HG02973 (cell line): ENCODE measurements around the gene SLC8A1.

Experiments
- ATAC-seq: cut with Tn5 transposase; IDR thresholded peaks from one replicate; pipeline ENCODE4 v1.9.1; 2021; ENCODE audit warnings: moderate library complexity; ENCODE audit not compliant: unreplicated experiment

The SLC8A1 gene

DNA sequence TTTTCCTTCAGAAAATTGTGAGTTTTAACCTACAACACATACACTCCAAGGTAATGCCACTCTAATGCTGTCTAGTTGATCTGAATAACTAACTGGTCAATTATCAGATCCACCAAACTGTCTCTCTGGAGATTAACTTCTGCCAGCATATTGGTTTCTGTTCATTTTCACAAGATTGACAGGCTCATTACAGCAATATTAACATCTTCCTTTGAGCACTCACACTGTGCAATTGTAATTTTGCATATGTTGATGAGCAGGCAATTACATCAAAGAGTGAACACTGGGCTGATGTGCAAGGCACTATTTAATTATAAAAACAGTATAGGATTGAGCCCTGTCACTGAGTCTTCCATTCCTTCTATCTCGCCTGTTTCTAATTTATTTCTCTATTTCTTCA lies 197.3 kb downstream of the SLC8A1 start:
- ATAC-seq: no peak

DNA sequence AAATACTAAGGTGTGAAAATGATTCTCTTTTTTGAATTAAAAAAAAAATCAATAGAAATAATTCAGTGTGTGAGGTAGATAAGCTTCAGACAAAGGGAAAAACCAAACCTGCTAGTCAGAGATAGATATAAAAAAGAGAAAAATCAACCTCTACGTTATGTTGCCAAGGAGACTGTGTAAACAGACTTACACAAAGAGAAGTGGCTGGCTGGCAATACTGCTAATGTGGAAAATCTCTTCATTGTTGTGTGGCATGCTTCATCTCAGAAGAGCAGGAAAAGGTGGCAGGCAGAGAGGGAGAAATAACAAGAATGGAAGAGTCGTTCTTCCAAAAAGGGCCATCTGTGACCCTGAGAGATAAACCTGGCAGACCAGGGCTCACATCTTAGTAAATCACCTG lies 200.8 kb downstream of the SLC8A1 start:
- ATAC-seq: no peak

DNA sequence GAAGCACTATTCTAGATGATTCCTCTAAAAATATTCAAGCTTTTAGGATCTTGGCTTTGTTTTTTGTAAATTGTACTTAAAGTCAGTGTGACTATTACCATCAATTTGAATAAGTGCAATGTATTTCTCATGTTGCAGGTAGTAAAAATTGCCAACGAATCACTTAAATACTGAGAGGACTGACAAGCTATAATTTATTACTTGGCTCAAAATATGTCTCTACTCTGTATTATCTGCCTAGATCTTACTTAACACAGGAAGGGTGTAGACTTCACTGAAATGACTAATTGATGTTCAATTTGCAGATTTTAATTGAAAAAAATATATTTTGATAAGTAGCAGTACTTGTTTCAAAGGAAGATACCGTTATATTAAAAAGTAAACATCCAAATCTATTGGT lies 202.3 kb downstream of the SLC8A1 start:
- no peak for ATAC-seq

DNA sequence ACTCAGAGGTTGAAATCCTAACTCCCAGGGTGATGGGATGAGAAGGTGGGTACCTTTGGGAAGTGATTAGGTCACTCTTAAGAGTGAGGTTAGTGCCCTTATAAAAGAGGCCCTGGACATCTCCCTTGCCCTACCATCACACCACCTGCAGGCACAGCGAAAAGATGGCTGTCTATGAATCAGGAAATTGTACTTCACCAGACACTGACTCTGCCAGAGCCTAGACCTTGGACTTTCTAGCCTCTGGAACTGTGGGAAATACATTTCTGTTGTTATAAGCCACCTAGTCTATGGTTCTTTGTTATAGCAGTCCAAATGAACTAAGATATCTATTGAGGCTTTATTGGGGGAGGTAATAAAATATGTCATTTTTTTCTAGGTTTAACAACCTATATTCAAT lies 203.6 kb downstream of the SLC8A1 start:
- ATAC-seq: no peak

DNA sequence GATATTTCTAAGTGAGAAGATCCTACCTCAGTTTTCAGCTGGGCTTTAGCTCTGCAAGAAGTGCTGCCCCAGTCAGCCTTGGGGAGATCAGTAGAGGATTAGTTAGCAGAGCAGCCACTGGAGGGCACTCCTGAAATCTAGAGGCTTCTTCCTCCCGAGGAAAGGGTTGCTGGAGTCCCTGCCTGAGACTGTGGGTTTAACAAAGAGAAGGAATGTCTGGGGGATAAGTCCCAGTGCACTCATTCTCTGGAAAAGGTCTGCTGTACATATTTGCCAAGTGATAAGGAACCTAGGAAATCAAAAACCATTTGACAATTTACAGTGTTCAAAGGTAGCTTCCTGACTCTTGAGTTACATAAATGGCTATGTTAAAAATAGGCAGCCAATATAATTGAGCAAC lies 207.2 kb downstream of the SLC8A1 start:
- no peak for ATAC-seq

DNA sequence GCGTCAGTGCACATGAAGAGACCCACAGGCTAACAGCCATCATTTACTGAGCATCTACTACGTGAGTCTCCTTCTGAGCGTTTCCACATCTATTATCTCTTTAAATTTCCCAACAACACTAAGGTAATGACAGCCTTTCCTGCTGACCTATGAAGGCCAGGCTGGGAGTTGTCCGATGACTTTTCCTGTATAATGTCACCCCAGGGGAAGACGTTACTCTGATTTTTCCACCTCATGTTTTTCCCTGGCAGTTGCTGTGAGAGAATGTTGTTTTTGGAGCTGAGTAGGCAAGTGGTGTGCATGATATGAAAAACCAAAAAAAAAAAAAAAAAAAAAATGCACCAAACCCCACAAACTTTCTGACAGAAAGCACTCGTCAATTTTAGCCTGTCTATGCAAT lies 207.6 kb downstream of the SLC8A1 start:
- ATAC-seq: no peak

DNA sequence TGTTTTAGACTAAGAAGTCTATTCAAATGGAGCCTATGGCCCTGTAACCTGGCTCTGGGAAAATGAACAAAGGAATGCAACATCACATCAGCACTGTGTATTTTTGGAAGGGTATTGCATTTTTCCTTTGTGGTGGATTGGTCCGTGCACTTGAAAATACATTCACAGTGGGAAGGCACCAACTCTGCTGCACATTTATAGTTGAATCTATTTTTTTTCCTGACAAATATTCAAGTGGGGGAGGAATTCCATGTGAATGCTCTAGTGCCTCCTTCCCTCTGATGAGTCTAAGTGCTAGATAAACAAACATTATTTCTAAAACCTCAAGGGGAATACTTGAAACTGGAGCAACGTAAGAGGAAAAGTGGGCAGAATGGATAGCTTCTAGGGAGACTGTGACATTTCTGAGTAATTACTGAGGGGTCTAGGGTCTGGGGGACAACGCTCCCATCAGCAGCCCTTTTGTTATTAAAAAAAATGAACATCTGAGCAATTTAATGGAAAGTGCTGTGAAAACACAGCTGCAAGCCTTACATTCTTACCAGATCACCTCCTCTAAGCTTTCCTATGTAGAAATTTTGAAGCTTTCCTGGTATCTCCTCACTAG lies 208.2 kb downstream of the SLC8A1 start:
- ATAC-seq: no peak

DNA sequence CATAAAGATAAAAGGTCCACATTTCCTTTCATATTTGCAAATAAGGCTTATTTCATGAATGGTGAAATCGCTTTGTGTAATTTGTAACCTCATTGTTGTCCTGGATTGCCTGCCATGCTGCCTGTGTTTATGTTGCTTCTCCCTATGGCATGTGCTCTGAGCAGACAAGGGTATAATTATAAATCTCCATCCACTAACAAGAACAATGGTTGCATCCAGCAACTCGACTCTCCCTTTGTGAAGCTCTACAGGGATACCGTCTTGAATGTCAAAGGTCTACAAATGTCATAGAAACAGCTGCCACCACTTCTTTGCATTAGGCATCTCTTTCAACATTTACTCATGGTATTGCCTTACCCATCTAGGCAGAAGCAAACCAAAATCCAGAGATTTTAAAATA lies 209.6 kb downstream of the SLC8A1 start:
- no peak for ATAC-seq

DNA sequence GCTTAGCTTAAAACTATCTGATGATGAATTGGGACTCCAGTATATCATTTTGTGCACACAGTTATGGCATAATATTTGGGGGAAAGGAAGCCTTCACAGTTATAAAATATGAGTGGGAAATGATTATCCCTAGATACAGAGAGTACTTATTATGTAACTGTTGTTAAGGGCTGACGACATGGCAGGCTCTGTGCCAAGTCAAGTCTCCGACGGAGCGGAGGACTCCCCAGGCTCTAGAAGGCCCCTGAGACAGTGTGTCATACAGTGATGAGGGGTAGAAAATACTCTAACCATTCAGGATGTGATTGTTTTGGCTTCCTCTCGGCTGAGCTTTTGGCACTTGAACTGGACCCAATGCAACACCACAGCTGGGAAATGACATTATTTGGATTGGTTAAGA lies 211.8 kb downstream of the SLC8A1 start:
- no peak for ATAC-seq

DNA sequence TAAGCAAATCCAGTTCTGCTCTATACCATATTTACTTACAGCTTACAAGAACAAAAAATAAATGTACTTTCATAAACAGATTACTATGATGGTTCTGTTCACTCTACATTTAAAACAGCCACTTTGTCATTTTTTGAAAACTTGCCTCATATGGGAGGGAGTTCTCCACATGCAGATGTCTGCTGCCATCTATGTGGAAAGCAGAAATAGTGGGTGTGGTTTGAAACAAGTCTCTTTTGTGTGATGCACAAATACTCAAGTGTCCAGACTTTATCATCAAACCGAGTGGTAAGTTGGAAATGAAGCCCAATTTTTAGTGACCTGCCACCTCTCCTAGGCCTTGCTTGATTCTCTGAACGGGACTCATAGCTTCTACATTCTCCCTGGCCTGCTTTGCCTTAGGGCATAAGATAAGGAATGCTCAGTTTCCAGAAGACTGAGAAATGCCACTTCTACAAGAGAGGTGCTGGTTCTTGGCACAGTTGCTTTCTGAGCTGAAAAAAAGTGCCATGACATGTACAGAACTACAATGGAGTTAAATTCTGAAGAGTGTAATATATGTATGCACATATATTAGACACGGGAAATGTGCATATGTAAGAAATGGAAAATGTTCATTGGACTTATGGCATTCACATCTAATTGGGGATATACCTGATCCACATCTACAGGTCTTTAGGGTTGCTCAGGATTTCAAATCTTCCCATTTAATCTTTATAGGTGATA lies 221.0 kb downstream of the SLC8A1 start:
- ATAC-seq: no peak

DNA sequence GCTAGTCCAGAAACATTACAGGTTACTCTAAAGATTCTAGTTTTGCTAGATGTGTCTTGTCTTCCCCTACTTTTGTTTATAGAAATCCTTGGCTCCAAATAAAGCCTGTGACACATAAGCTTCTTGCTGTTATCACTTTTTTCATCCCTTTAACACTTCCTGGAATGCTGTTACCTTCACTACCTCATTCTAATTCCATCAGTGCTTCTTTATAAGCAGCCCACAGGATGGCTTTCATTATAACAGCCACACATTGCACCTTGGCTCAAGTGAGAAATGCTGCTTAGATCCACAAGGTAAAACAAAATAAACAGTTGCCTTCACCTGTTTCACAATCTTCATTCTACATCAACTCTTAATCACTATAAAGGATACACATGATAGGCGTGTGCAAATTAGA lies 221.7 kb downstream of the SLC8A1 start:
- no peak for ATAC-seq

DNA sequence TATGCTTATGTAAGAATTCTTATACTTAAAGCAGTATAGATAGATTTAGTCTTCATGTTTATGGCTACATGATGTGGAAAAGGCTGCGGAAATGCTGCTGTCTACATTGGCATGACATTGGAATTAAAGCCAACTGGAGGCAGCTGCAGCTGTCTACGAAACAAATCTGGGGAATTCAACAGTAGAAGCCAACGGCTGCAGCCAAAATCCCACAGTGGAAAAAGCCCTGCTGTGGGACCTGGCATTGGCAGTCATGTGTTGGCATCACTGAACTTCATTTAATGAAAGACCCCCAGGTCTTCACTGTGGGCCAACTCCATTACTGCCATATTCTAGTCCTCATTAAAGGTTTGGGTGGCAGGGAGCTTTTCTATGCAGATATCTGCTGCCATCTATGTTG lies 223.6 kb downstream of the SLC8A1 start:
- no peak for ATAC-seq

DNA sequence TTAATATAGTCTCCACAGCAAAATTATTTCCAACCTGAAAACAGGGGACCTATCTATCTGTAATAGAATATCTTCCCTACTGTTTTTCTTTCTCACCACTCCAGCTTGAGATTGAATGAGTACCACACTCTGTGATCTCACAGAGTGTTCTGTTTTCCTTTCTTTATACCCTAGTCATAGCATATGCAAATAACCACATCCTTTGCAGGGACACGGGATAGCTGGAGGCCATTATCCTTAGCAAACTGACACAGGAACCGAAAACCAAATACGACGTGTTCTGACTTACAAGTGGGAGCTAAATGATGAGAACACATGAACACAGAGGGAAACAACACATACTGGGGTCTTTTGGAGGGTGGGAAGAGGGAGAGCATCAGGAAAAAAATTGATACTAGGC lies 224.7 kb downstream of the SLC8A1 start:
- no peak for ATAC-seq

DNA sequence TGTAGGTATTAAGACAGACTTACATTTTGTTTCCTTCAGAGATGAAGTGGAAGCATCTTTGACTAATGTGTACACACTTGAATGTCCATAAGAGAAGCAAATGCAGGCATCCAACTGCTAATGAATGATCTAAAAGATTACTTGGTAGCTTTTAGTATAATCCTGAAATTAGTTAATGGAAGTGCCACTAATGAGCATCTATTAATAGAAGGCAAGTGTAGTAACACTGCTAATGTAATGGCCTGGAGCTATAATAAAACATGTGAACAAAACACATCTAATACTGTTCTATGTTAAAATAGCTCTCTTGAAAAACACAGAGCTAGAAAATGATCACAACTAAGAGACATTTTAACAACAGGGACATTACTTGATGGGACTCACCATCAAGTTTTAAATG lies 225.3 kb downstream of the SLC8A1 start:
- ATAC-seq: no peak

DNA sequence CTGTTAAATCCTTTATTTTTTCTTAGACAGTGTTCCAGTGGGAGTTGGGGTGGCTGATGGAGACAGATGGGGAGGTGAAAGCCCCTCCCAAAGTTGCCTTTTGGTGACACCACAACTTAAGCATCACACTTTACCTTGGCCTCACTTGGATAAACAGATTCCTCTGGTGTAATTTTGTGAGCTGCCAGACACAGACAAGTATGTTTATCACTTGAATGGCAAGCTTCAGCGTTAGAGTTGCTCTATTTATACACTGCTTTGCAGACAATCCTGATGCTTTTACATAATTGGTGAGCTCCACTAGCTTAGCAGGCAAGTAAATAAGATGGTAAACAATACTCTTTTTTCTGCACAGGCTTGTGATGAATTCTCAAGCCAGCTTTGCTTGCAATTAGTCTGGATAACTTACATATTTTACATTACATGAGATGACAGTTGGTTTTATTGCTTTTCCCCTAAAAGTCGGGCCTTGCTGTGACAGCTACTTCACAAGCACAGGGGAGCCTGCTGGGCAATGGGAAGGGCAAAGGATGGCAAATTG lies 226.2 kb downstream of the SLC8A1 start:
- ATAC-seq: no peak

DNA sequence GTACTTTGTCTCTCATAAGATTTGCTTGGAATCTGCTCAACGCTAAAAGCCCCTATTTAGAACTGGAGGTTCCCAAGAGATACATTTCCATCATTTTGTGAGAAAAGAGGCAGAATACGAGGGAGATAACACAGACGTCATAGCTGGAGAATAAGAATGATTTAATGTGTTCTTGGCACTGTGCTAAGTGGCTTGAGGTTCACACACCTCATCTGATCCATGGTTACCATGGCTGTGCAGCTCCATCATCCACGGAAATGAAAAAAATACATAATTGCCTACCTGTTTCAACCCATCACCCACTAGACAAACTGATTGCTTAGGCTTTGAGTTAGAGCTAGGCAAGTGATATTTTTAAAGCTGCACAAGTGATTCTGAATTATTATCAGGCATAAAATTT lies 227.6 kb downstream of the SLC8A1 start:
- ATAC-seq: no peak

DNA sequence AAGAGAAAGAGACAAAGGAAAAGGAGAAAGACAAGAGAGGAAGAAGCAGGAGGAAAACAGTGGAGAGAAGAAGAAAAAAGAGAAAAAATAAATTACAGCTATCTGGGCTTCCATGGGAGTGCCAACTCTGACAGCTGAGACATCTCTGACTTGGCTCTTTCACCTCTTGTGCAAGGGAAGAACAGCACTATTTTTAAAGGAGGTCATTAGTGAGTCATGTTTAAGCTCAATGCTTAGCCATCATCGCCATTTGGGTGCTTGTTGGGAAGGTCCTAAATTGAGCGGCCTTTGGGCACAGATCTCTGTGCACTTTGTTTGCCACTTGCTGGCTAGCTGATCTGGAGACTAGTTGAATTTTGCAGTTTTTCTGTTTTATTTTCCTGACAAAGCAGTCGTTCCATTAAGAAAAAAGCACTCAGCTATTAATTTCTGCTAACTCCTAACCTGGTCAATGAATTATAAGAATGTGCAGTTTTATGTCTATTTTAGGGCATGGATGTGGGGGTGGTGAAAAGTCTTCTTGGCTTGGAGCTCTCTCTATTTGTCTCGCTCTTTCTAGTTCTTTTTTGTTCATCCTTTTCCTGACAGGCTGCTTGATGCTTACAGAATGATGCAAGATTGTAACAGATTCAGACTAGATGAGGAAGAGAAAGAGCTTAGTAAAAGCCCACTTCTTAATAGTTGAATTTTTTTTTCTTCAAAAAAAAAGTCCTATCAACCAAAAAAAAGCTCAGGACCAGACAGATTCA lies 231.5 kb downstream of the SLC8A1 start:
- no peak for ATAC-seq

DNA sequence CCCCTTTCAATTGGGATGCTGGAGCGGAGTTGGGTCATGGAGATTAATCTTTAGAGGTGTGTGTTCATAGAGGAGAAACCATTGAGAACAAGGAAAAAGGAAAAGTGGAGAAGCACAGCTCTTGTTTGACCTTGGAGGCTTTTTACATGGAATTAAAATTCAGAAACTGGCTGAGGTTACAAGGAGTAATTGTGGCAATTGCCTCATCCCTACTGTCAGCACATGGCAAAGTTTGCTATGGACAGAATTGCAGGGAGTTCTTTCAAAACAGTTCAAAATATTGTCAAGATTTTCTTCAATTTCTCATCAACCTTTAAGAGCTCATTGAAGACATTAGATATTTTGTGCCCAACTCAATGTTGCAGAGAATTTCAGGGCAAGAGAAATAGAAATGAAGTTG lies 232.7 kb downstream of the SLC8A1 start:
- ATAC-seq: no peak

DNA sequence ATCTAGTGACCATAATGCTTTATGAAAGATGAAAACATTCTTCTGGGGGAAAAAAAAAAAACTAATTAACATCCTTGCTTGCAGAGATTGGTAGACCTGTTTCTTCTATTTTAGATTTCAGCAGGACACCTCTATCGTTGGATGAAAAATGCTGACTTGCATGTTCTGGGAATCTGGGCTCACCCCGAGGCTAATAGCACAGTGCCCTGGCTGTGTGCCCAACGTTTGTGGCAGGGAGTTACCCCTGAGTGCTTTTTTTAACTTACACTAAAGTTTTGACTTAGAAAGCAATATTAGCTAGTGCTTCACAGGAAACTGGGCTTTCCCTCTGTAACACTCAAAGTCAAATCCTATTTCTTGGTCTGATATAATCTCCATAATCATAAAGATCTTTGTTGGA lies 233.2 kb downstream of the SLC8A1 start:
- no peak for ATAC-seq

DNA sequence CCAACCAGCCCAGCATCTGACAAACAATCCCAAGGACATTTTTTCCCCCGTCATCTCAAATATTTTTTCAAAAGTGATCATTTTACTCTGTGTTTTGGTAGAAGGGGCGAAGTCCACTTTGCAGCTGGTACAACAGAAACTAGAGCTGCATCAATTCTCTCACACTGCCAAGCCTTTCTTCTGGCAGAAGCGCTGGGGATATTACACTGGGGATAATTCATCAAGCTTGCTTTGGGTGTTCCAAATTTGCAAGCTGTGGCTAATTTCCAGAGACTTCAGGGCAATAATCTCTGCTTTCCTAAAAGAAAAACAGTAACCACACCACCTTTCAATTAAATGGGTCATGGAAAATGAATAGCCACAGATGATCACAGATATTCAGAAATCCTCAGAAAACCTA lies 238.3 kb downstream of the SLC8A1 start:
- ATAC-seq: no peak

DNA sequence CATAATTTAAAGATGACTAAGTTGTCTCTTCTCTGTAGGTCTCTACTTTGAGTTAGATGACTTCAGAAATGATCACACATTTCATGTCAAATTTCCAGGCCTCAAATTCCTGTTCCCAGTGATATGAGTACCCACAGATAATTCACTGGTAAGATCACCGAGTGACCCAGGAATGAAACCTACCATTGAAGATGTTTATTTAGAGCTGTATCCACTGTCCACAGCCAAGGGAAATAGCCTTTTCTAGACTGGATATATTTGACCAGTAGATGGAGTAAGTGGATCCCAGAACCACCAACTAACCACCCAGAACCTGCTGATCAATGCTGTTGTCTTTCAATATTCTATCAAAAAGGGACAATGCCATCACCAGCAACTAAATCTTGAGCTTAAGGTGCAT lies 238.8 kb downstream of the SLC8A1 start:
- no peak for ATAC-seq

DNA sequence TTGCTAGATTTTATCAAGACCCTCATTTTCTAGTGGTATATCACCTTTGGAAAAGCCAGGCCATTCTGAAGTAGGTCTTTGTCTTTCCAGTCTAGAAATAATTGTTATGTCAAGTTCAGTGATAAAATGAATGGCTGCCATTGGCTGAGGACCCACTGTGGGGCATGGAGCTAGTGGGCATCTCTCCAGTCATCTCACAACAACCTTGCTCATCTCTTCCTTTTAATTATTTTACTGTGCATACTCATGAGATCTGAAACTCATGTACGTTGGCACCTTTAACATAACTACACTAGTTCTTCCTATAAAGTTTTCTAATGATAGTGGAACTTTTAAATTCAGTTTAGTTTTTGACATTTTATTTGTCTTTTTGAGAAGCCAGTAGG lies 240.9 kb downstream of the SLC8A1 start:
- no peak for ATAC-seq
